Tongue (tissue), 2 donors: ENCODE data around the gene POLR2E. TPM values are rescaled to one million over a fixed set of nuclear protein-coding genes. Genes with fewer than 3 reads are reported as not detected.
"Not testable (repeated sequence)": the region's sequence is repeated elsewhere in the genome, so short reads cannot be mapped to it uniquely, and the experiment has no call there.

Experiments used
- DNase-seq: peaks from one replicate; pipeline ENCODE4 v3.0.0-alpha.2; 2015
- total RNA-seq: library from RNA; depleted of rRNA; stranded (reverse); fragments of >200 nt; gene quantifications from one replicate; pipeline ENCODE4 v1.2.3, GENCODE V29; 2014

Gene POLR2E
- total RNA-seq, 1 donor from 2014 or later: 73.4 TPM

GRCh38 chr19:1125601-1126467 lies 30.7 kb upstream of the POLR2E start:
- no peak for DNase-seq

GRCh38 chr19:1123885-1124677 lies 28.9 kb upstream of the POLR2E start:
- no peak for DNase-seq

- no peak for DNase-seq
Observed at GRCh38 chr19:1123381-1123780, 28.2 kb upstream of the POLR2E start.

- no peak for DNase-seq
Observed at GRCh38 chr19:1122972-1123363, 27.8 kb upstream of the POLR2E start.

GRCh38 chr19:1122021-1122971 lies 27.1 kb upstream of the POLR2E start:
- DNase-seq: no peak

- DNase-seq: no peak
Observed at GRCh38 chr19:1121395-1121794, 26.2 kb upstream of the POLR2E start.

GRCh38 chr19:1119475-1120217 lies 24.5 kb upstream of the POLR2E start:
- no peak for DNase-seq

GRCh38 chr19:1118999-1119398 lies 23.8 kb upstream of the POLR2E start:
- no peak for DNase-seq

- DNase-seq: no peak
Observed at GRCh38 chr19:1117654-1118053, 22.5 kb upstream of the POLR2E start.

- DNase-seq: no peak
Observed at GRCh38 chr19:1116726-1117581, 21.8 kb upstream of the POLR2E start.

- DNase-seq: no peak
Observed at GRCh38 chr19:1115646-1116420, 20.7 kb upstream of the POLR2E start.

- DNase-seq: not testable (repeated sequence)
Observed at GRCh38 chr19:1114728-1115127, 19.6 kb upstream of the POLR2E start.

GRCh38 chr19:1113986-1114483 lies 18.9 kb upstream of the POLR2E start:
- no peak for DNase-seq

- peak; percentile 97 for DNase-seq
Observed at GRCh38 chr19:1113030-1113985, 18.1 kb upstream of the POLR2E start.

GRCh38 chr19:1112268-1113029 lies 17.3 kb upstream of the POLR2E start:
- DNase-seq: peak; percentile 58

GRCh38 chr19:1111641-1112267 lies 16.6 kb upstream of the POLR2E start:
- no peak for DNase-seq
